Measurements from ENCODE around the gene MYO5A.

DNA sequence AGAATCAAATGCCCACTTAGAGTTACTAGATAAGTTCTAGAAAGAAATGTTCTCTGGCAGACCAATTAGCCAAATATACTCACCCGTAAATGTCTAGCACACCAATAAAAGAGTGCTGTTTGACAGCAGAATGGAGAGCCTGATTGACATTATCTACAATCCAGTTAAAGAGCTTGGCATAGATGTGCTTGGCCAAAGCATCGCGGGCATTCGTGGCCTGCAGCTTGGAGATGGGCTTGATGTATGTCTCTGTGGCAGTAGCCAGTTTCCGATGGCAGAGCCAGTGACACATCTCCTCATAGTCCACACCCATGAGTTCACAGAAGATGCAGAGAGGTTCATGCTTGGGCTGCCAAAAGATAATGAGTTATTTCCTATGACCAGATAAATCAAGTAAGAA, 131.6 kb downstream of the MYO5A start:
- TF ChIP-seq, protein P1, sequence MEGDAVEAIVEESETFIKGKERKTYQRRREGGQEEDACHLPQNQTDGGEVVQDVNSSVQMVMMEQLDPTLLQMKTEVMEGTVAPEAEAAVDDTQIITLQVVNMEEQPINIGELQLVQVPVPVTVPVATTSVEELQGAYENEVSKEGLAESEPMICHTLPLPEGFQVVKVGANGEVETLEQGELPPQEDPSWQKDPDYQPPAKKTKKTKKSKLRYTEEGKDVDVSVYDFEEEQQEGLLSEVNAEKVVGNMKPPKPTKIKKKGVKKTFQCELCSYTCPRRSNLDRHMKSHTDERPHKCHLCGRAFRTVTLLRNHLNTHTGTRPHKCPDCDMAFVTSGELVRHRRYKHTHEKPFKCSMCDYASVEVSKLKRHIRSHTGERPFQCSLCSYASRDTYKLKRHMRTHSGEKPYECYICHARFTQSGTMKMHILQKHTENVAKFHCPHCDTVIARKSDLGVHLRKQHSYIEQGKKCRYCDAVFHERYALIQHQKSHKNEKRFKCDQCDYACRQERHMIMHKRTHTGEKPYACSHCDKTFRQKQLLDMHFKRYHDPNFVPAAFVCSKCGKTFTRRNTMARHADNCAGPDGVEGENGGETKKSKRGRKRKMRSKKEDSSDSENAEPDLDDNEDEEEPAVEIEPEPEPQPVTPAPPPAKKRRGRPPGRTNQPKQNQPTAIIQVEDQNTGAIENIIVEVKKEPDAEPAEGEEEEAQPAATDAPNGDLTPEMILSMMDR (conservative IDR thresholded peaks at IDR 0.05; ENCODE audit: low read length) = no peak
- no peak for TF ChIP-seq EZH2phosphoT487 (IDR thresholded peaks at IDR 0.05; ENCODE audit: borderline replicate concordance)

Data from Loucy (cell line).